GM23248 (cell line): ENCODE results near the gene SLC6A5. TPM values are rescaled to one million over a fixed set of nuclear protein-coding genes. Genes with fewer than 3 reads are reported as not detected.

Source experiments
- DNase-seq: peaks from one replicate; pipeline ENCODE4 v3.0.0-alpha.2; 2015
- H2AFZ ChIP-seq: fragments of 200-600 bp; sonication (generic); 2 replicates; pipeline ENCODE4 v1.6.1; 2016; ENCODE audit warnings: antibody characterized with exemption
- H3F3A ChIP-seq: fragments of 200-600 bp; sonication (generic); 2 replicates; pipeline ENCODE4 v1.6.1; 2016; ENCODE audit warnings: mild to moderate bottlenecking, antibody characterized with exemption, mixed run types; ENCODE audit not compliant: insufficient read depth
- H3K27ac ChIP-seq: fragments of 200-600 bp; sonication (generic); 2 replicates; pipeline ENCODE4 v1.5.1; 2016; ENCODE audit warnings: mild to moderate bottlenecking
- H3K27me3 ChIP-seq: fragments of 200-600 bp; sonication (generic); replicated peaks from 2 replicates; pipeline ENCODE4 v1.6.1; 2016; ENCODE audit warnings: mild to moderate bottlenecking; ENCODE audit not compliant: insufficient read depth
- H3K36me3 ChIP-seq: fragments of 200-600 bp; sonication (generic); 2 replicates; pipeline ENCODE4 v1.6.1; 2016; ENCODE audit warnings: low read depth, mild to moderate bottlenecking
- H3K4me1 ChIP-seq: fragments of 200-600 bp; sonication (generic); 2 replicates; pipeline ENCODE4 v1.6.1; 2016; ENCODE audit warnings: mild to moderate bottlenecking; ENCODE audit not compliant: insufficient read depth
- H3K4me2 ChIP-seq: fragments of 200-600 bp; sonication (generic); one replicate; pipeline ENCODE4 v1.6.1; 2016; ENCODE audit warnings: mild to moderate bottlenecking; ENCODE audit not compliant: unreplicated experiment
- H3K4me3 ChIP-seq: fragments of 200-600 bp; sonication (generic); 2 replicates; pipeline ENCODE4 v1.5.1; 2016; ENCODE audit warnings: mild to moderate bottlenecking
- H3K79me2 ChIP-seq: fragments of 200-600 bp; sonication (generic); 2 replicates; pipeline ENCODE4 v1.6.1; 2016; ENCODE audit warnings: mild to moderate bottlenecking; ENCODE audit not compliant: insufficient read depth
- H3K9ac ChIP-seq: fragments of 200-600 bp; sonication (generic); 2 replicates; pipeline ENCODE4 v1.6.1; 2016; ENCODE audit warnings: mild to moderate bottlenecking
- H3K9me2 ChIP-seq: fragments of 200-600 bp; sonication (generic); 2 replicates; pipeline ENCODE4 v1.6.1; 2016; ENCODE audit warnings: mixed run types, mild to moderate bottlenecking, moderate library complexity; ENCODE audit not compliant: insufficient read depth
- H3K9me3 ChIP-seq: fragments of 200-600 bp; sonication (generic); one replicate; pipeline ENCODE4 v1.6.1; 2017; ENCODE audit warnings: low read depth
- H4K20me1 ChIP-seq: fragments of 200-600 bp; sonication (generic); 2 replicates; pipeline ENCODE4 v1.6.0; 2016; ENCODE audit not compliant: insufficient read depth
- EZH2 ChIP-seq: fragments of 200-600 bp; sonication (generic); IDR thresholded peaks from 2 replicates; pipeline ENCODE4 v1.6.1; 2018; ENCODE audit warnings: antibody characterized with exemption, mild to moderate bottlenecking; ENCODE audit not compliant: insufficient read depth, poor library complexity, severe bottlenecking
- EZH2phosphoT487 ChIP-seq: fragments of 200-600 bp; sonication (generic); IDR thresholded peaks from 2 replicates; pipeline ENCODE4 v1.6.1; 2018; ENCODE audit warnings: antibody characterized with exemption, moderate library complexity, mild to moderate bottlenecking, low read depth; ENCODE audit not compliant: insufficient read depth
- WGBS, 2 experiments: methylation state at CpG; one replicate each; pipeline ENCODE4 v1.1.6; 2015 to 2017; ENCODE audit warnings: low lambda C conversion rate in 2 of 2, low coverage in 1 of 2; ENCODE audit errors: missing lambda C conversion rate in 2 of 2; 5-methylcytosine and 5-hydroxymethylcytosine counted together
- in situ Hi-C: fragments of 300-500 bp; cut with MboI; formaldehyde crosslinking; loops from 2 replicates; pipeline ENCODE4 v1.15.0; 2020
- polyA plus RNA-seq: library from polyadenylated mRNA; unstranded; fragments of >200 nt; fragmentation: Nextera tagmentation; extraction: Ambion mirVana; gene quantifications from 2 replicates; pipeline ENCODE4 v1.2.1, GENCODE V29; 2016
- total RNA-seq: library from RNA; depleted of rRNA; stranded (reverse); fragments of >200 nt; shearing (Covaris generic); gene quantifications from 2 replicates; pipeline ENCODE4 v1.2.3, GENCODE V29; 2014

Gene SLC6A5
- total and polyA plus RNA-seq, 2 experiments from 2014 or later, result not detected

GRCh38 chr11:20638074-20638473 lies 38.7 kb downstream of the SLC6A5 start:
- no peaks in the 10 kb centered on the region for H4K20me1 ChIP-seq
- H3F3A ChIP-seq, result no peaks in the 10 kb centered on the region
- in situ Hi-C loops, result loop anchor here (25.0 kb wide), 1 partner anchor 874 kb away; no protein-coding TSS in a partner anchor
- no peak overlapping the region for H2AFZ ChIP-seq
- no peak overlapping the region for H3K4me3 ChIP-seq
- no peaks in the 10 kb centered on the region for H3K79me2 ChIP-seq
- H3K4me2 ChIP-seq, result no peak overlapping the region
- WGBS, 2 experiments, result 40 to 41% methylated on average over 7 of the region's 7 CpGs
- no peaks in the 10 kb centered on the region for H3K9me3 ChIP-seq
- H3K9ac ChIP-seq, result no peak overlapping the region
- no peaks in the 10 kb centered on the region for H3K4me1 ChIP-seq
- no peaks in the 10 kb centered on the region for H3K27me3 ChIP-seq
- DNase-seq, result no peak
- H3K36me3 ChIP-seq, result no peaks in the 10 kb centered on the region
- no peaks in the 10 kb centered on the region for H3K9me2 ChIP-seq
- H3K27ac ChIP-seq, result no peak overlapping the region
- TF ChIP-seq EZH2phosphoT487, result no peak
- TF ChIP-seq EZH2, result no peak

- TF ChIP-seq EZH2 (no peak), EZH2phosphoT487 (no peak)
- H3K9me3 ChIP-seq, result no peaks in the 10 kb centered on the region
- no peak overlapping the region for H3K9ac ChIP-seq
- no peaks in the 10 kb centered on the region for H3K79me2 ChIP-seq
- WGBS, 2 experiments, result 26 to 30% methylated on average over 3 of the region's 3 CpGs
- no peak overlapping the region for H3K4me3 ChIP-seq
- H3K4me2 ChIP-seq, result no peak overlapping the region
- in situ Hi-C loops, result loop anchor here (25.0 kb wide), 1 partner anchor 873 kb away; no protein-coding TSS in a partner anchor
- H3F3A ChIP-seq, result no peaks in the 10 kb centered on the region
- H3K27ac ChIP-seq, result no peak overlapping the region
- H3K4me1 ChIP-seq, result no peaks in the 10 kb centered on the region
- no peak overlapping the region for H2AFZ ChIP-seq
- H3K27me3 ChIP-seq, result no peaks in the 10 kb centered on the region
- no peaks in the 10 kb centered on the region for H4K20me1 ChIP-seq
- H3K36me3 ChIP-seq, result no peaks in the 10 kb centered on the region
- DNase-seq, result no peak
- H3K9me2 ChIP-seq, result no peaks in the 10 kb centered on the region
Measured at GRCh38 chr11:20639688-20640087, 40.3 kb downstream of the SLC6A5 start.

- DNase-seq, result no peak
- H3K4me2 ChIP-seq, result no peak overlapping the region
- H3K4me1 ChIP-seq, result no peaks in the 10 kb centered on the region
- in situ Hi-C loops, result loop anchor here (25.0 kb wide), 1 partner anchor 872 kb away; no protein-coding TSS in a partner anchor
- H4K20me1 ChIP-seq, result no peaks in the 10 kb centered on the region
- H3K4me3 ChIP-seq, result no peak overlapping the region
- TF ChIP-seq EZH2phosphoT487 (no peak), EZH2 (no peak)
- H3K9ac ChIP-seq, result no peak overlapping the region
- 65 to 79% methylated on average over 2 of the region's 2 CpGs for WGBS, 2 experiments
- no peaks in the 10 kb centered on the region for H3K9me2 ChIP-seq
- no peak overlapping the region for H2AFZ ChIP-seq
- no peaks in the 10 kb centered on the region for H3K79me2 ChIP-seq
- H3K27ac ChIP-seq, result no peak overlapping the region
- H3K36me3 ChIP-seq, result no peaks in the 10 kb centered on the region
- H3K27me3 ChIP-seq, result no peaks in the 10 kb centered on the region
- no peaks in the 10 kb centered on the region for H3F3A ChIP-seq
- H3K9me3 ChIP-seq, result no peaks in the 10 kb centered on the region
Measured at GRCh38 chr11:20640401-20640800, 41.0 kb downstream of the SLC6A5 start.

GRCh38 chr11:20644360-20644759 lies 45.0 kb downstream of the SLC6A5 start:
- Histone ChIP-seq H4K20me1 (no peaks in the 10 kb centered on the region), H3K9me2 (no peaks in the 10 kb centered on the region), H3K36me3 (no peaks in the 10 kb centered on the region), H3K27me3 (no peaks in the 10 kb centered on the region), H3K27ac (no peak overlapping the region), H3K9ac (no peak overlapping the region), H3K4me2 (no peak overlapping the region), H3K4me1 (no peaks in the 10 kb centered on the region), H3K9me3 (no peaks in the 10 kb centered on the region), H2AFZ (no peak overlapping the region), H3K4me3 (no peak overlapping the region), H3F3A (no peaks in the 10 kb centered on the region), H3K79me2 (no peaks in the 10 kb centered on the region)
- in situ Hi-C loops, result loop anchor here (25.0 kb wide), 1 partner anchor 868 kb away; no protein-coding TSS in a partner anchor
- DNase-seq, result no peak
- 16 to 30% methylated on average over 4 of the region's 4 CpGs for WGBS, 2 experiments
- no peak for TF ChIP-seq EZH2
- TF ChIP-seq EZH2phosphoT487, result no peak
